ENCODE data around the gene GMDS.
"Not testable (repeated sequence)": the region's sequence is repeated elsewhere in the genome, so short reads cannot be mapped to it uniquely, and the experiment has no call there.

Gene GMDS

DNA sequence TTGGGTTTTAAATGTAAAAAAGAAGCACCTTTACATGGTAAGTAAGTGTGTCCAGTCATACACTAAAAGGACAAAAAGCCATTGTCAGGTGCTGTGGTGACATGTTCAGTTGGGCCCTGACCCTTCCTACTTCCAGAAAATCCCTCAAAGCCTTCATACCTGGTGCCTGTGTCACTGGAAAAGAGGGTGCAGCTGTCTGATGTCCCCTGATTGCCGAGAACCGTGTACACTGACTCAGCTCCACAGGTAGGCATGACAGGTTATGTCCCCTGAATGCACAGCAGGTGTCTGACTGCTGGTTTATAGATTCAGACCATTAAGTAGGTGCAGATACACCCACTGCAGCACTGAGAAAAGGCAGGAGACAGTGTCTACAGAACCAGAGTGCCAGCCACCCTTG, 536.6 kb downstream of the GMDS start:
- DNase-seq (ENCODE audit: low spot score), result no peak

DNA sequence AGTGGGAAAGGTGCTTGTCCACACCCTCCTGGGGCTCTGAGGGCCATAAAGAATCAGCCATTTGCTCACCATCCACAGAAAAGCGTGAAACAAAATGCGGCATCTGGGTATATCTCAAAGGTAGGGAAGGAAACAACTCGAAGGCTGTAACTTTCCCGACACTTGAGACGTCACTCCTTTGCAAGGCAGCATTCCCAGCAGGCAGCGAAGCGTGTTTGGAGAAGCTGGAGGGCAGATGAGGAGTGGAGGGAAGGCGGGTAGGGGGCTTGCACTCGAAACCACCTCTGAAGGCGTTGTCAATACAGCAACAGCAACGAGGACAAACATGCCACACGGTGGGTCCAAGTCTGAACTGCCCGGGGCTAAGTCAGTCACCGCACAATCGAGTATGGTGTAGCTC, 537.3 kb downstream of the GMDS start:
- no peak for DNase-seq (ENCODE audit: low spot score)

GRCh38 chr6:1705630-1706029, 539.8 kb downstream of the GMDS start:
- DNase-seq (ENCODE audit: low spot score), result no peak

DNA sequence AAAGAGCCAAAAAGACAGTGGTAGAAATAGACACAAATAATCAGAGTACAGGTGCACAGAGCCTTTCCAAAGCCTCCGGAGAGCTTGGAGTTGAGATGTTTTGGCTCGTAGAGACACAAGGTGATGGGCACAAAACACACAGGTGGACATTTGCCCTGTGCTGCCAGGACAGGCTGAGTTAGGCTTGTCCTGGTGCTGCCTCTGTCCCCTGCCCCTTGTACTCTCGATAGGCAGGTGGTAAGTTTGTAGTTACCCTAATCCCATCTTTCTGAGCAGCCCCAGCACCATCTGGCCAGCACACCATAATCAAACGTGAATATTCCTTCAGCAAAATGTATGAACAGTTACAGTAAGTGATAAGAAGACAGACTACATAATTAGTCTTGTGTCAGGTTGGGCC, 540.2 kb downstream of the GMDS start:
- DNase-seq (ENCODE audit: low spot score), result no peak

DNA sequence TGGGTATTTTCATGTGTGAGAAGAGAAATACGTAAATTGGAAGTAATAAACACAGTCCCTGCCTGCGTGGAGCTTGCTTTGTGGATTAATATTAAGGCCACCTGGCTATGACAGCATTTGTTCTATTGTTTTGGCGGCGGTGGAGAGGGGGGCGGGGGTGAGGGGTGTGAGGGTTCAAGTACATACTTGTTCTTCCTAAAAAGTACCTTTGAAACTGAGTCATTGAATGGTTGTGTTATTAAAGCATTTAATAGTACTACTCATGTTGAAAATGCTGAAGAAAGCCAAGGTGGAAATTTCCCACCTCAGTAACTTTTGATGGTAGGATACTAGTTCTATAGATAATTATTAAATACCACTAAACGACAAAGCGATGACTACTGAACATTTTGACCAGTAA, 540.7 kb downstream of the GMDS start:
- no peak for DNase-seq (ENCODE audit: low spot score)

DNA sequence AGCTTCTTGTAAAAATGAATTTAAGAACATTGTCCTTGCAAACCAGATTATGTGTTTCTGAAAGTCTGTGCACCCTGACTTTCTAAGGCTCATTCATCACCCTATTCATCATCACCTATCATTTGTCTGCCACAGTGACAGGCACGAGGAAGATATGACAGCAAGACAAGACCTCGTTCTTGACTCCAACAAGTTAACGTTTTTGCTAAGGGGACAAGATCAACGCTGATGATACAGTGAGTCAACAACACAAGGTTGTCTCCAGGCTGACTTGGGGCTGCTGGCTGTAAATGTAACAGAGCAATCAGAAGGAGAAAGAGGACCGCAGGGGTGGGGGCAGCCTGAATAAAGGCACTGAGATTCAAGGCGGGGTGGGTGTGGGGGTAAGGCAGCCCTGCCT, 541.5 kb downstream of the GMDS start:
- DNase-seq (ENCODE audit: low spot score), result no peak

- no peak for DNase-seq (ENCODE audit: low spot score)
Measured at GRCh38 chr6:1703091-1703855, 542.1 kb downstream of the GMDS start.

DNA sequence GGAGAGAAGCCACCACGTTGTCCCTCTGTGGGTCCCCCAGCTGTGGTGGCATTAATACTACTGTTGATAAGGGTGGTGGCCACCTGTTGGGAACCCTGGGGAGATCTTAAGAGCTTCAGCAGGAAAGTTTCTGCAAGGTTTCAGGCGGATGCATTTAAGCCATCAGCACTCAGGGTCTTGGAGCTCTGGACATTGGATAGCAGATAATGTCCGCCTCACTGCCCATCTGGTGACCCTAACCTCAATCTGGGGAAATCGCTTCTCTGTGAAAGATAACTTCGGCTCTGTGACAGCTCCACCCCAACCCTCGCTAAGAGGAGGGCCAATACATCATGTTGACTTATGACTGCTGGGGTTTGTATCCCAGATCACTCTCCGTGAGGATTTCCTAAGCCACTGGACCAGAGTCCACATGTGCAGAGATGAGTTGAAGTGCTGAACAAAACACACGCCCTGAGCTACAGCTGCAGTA, 542.8 kb downstream of the GMDS start:
- no peak for DNase-seq (ENCODE audit: low spot score)

DNA sequence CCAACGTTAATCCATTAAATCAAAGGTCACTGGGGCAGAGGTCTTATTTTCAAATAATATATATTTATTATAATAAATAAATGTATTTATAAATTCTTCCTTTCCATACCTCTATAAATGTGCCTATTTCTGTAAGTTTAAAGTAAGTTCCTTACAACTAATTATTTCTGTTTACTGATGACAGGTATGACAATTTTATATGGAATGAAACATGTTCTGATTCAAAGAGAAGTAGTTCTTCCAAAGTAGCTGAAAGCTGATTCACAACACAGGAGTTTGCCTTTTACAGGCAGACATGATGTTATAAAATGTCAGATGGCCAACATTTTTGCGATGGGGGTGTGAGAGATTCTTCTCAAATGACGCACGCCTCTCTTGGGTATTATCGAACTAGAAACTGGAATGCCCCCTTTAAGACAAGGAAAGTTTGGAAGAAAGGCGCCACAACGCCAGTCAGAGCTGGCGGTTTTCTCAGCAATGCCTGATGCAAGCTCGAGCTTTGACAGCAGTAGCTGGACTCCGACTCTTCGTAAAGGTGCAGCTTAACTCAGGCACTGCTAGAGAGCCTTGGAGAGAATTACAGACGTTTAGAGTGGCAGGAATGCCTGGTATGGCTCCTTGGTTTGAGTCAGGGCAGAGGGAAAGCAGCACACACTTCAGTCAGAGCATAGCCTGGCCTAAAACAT, 543.6 kb downstream of the GMDS start:
- no peak for DNase-seq (ENCODE audit: low spot score)

- DNase-seq (ENCODE audit: low spot score), result no peak
Measured at GRCh38 chr6:1700278-1700967, 545.0 kb downstream of the GMDS start.

DNA sequence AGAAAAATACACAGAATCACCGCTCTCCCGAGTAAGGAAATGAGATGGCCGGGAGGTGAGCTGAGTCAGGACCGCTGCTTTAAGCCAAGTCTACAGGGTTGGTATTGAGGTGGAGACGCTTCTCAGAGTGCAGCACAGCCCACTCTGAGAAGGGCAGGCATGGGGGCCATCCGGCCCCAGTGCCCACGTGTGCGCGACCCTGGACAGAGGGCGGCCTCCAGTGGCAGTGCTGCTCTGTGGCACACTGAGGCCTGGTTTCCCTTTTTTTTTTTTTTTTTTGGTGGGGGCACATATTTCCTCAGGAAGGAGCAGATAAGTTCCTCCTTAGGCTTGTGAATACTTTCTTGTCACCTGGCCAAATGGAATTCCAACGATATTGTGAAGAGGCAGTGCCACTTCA, 546.9 kb downstream of the GMDS start:
- DNase-seq (ENCODE audit: low spot score), result no peak

DNA sequence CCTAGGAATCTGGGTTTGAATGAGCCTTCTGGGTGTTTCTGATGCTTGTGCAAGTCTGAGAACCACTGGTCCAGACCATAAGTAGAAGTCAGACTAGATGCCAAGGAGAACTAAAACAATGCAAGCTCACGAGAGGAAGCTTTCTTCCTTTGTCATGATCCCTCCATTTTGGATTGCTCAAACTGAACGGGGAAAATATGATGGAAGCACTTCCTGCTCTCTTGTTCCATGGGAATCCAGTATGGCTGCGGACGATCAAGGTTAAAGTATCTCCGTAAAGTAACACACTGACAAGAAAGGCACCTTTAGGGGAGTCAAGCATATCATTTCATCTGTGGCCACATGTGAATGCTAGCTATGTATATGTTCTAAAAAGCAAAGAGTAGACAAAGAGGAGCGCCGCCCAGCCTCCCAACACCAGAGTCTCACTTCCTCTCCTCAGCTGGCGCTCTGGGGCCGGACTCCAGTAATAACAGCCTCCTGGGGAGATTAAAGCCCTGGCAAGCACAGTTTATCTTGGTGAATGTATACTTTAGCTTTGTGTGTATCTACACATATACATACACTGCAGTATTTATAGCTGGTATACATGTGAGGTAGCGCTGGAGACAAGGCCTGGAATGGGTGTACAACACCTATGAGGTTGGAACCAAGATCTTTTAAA, 547.6 kb downstream of the GMDS start:
- DNase-seq (ENCODE audit: low spot score), result no peak

GRCh38 chr6:1696463-1696850, 548.9 kb downstream of the GMDS start:
- DNase-seq (ENCODE audit: low spot score), result no peak

DNA sequence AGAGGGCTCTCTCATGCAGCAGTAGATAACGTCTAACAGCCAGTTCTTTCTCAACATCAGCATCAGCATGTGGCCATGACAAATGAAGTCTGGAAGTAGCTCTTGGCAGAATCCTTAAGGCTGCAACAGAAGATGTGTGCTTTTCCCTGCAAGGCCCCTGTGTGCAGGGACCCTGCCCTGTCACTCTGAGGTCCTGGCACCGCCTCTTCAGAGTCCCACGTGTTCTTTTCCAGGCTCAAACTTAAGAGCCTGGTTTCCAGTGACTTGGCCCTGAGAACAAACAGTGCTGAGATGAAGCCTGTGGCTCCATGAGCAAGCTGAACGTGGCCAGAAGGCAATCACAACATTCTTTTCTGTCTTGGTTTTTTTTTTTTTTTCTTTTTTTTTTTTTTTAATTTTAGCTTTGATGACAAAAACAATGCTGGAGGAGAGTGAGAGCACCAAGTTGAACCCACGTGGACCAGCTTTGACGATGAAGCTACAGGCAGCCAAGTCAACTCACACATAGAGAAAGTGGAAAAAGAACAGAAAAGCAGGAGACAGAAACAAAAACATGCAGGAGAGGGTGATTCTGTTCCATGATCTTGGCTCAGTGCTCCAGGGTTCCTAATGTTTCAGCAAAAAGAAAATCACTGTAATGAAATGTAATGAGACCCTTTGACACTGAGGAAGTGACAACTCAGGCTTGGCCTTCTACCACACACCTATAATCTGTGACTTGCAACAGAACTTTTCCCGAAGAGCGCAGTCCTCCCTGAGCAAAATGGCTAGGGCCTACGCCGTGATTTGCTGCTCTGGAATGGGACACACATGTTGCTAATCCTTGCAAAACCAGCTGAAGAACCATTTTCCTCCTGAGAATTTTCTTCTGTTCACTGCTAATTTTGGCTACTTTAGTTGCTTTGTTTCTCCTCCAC, 549.6 kb downstream of the GMDS start:
- no peak for DNase-seq (ENCODE audit: low spot score)

- DNase-seq (ENCODE audit: low spot score), result not testable (repeated sequence)
Measured at GRCh38 chr6:1691828-1692227, 553.6 kb downstream of the GMDS start.

- DNase-seq (ENCODE audit: low spot score), result not testable (repeated sequence)
Measured at GRCh38 chr6:1690656-1691055, 554.7 kb downstream of the GMDS start.

DNA sequence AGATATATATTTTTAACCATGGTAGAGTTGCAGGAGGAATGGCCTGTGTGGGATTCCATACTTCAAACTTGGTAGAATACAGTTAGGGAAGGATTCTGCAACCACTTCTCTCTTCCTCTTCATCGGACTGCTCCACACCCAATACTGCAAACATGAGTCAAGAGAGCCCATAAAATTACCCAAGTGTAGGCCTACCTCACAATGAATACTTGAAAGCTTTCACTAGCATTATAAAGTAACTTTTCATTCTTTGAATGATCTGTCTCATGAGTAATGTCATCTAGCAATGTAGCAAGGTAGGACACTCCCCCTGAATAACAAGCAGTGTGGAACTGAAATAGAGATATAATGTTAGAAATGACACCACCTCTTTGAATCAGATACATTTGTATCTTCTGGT, 556.3 kb downstream of the GMDS start:
- no peak for DNase-seq (ENCODE audit: low spot score)

GRCh38 chr6:1688396-1688795, 557.0 kb downstream of the GMDS start:
- no peak for DNase-seq (ENCODE audit: low spot score)

GRCh38 chr6:1687402-1687801, 558.0 kb downstream of the GMDS start:
- DNase-seq (ENCODE audit: low spot score), result no peak

DNA sequence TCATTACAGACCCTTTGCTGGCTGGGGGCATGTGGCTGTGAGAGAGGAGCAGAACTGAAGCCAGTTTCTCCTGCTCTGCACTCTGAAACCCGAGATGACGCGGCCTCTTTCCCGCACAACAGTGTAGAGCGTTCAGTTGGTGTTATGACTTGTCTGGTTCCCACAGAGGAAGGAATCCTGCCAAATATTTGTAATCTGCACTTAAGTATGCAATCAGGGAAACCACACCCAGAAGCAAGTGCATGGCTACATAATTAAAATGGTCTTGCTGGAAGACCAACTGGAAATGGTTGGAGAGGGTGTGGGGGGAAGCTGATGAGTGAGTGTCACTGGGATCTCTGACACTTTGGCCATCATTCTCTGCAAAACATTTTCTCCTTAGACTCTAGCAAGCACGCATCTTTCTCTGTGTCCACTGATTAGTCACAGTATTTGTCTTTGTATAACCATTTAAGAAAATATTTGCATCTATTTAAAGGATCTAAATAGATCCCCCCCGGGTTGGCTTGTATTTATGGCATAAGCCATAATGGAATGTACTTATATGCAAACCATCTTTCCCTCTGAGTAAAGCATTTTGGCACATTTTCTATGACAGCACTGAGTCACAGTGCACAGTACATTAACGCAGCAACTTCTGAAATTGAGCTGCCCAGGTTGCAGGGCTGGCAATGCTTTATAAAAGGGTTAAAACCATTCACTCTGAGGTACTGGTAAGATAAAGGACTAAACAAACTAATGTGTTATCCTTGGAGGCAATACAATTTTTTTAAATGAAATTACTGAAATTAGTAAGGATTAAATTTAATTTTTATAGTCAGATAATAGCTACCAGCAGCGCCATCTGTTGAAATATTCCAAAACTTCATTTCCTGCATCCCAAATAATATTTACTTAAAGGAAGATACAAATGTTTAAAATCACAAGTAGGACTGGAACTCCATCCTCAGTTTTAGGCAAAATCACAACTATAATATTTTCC, 559.0 kb downstream of the GMDS start:
- DNase-seq (ENCODE audit: low spot score), result no peak
